Mucosa of descending colon (tissue), 3 donors: ENCODE results near the gene MSH3. TPM values are rescaled to one million over a fixed set of nuclear protein-coding genes. Genes with fewer than 3 reads are reported as not detected.
"Not testable (repeated sequence)": the region's sequence is repeated elsewhere in the genome, so short reads cannot be mapped to it uniquely, and the experiment has no call there.

Source experiments
- ATAC-seq: fragments of 200-7000 bp; cut with Tn5 transposase; one replicate; pipeline ENCODE4 v1.9.1; 2020; ENCODE audit warnings: mild to moderate bottlenecking, moderate library complexity
- DNase-seq, 3 donors: peaks; one replicate each; pipeline ENCODE4 v3.0.0-alpha.2; 2020
- H3K36me3 ChIP-seq: fragments of 200-600 bp; one replicate; pipeline ENCODE4 v1.8.0; 2021; ENCODE audit warnings: low read depth, mild to moderate bottlenecking
- H3K4me1 ChIP-seq: fragments of 200-600 bp; one replicate; pipeline ENCODE4 v1.8.0; 2021; ENCODE audit warnings: low read depth, mild to moderate bottlenecking
- H3K4me3 ChIP-seq: fragments of 200-600 bp; one replicate; pipeline ENCODE4 v1.8.0; 2021; ENCODE audit warnings: mild to moderate bottlenecking
- H3K9me3 ChIP-seq: fragments of 200-600 bp; one replicate; pipeline ENCODE4 v1.8.0; 2021; ENCODE audit warnings: mild to moderate bottlenecking
- intact Hi-C, 2 donors: fragments of 100-400 bp; cut with DNase I in 1 of 2; cut with micrococcal nuclease in 1 of 2; formaldehyde crosslinking; loops; one replicate each; pipeline versions ENCODE4 v1.11.0 to v1.11.1; 2022; cut with DNase I, micrococcal nuclease
- total RNA-seq, 3 donors: library from RNA; stranded (reverse); fragmentation: NEBNext Ultra II Directional in 2 of 3; extraction: Animal tissue kit (Norgen Biotek cat#: 25700) in 2 of 3; gene quantifications; one replicate each; pipeline versions ENCODE4 v1.2.1 to v1.2.4, GENCODE V29; 2021 to 2023
- TF ChIP-seq, protein P1 (sequence below): fragments of 200-600 bp; IDR thresholded peaks from one replicate; pipeline ENCODE4 v1.8.0; 2022; ENCODE audit warnings: antibody characterized with exemption, mild to moderate bottlenecking
- donor health status: DM: no; HTN: no; CAD: no; lungs with moderate emphysema.
- donor health status: DM: no; HTN: no; CAD: no.
- donor health status: DM: no; HTN: yes; CAD: no.

The MSH3 gene
- total RNA-seq, 3 donors from 2014 or later, result 16.8 to 20.0 (median 17.1) TPM

DNA sequence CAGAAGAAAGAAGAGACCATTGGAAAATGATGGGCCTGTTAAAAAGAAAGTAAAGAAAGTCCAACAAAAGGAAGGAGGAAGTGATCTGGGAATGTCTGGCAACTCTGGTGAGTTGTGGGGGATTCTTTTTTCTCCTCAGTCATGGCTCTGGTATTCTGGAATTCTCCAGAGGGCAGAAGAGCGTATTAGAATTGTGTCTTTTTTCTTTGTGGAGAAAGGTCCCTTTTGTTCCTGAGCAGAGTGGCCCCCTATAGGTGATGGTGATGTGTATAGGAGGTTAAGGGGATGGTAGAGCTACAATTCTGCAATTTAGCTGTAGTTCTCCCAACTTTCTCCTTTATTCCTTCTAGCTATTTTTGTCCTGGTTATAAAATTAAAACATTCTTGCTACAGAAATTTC lies 2.0 kb downstream of the MSH3 start:
- no peak overlapping the region for H3K4me3 ChIP-seq
- intact Hi-C loops, result no loop called here
- peaks cover 9% of the 10 kb centered on the region for H3K4me1 ChIP-seq
- TF ChIP-seq, protein P1, sequence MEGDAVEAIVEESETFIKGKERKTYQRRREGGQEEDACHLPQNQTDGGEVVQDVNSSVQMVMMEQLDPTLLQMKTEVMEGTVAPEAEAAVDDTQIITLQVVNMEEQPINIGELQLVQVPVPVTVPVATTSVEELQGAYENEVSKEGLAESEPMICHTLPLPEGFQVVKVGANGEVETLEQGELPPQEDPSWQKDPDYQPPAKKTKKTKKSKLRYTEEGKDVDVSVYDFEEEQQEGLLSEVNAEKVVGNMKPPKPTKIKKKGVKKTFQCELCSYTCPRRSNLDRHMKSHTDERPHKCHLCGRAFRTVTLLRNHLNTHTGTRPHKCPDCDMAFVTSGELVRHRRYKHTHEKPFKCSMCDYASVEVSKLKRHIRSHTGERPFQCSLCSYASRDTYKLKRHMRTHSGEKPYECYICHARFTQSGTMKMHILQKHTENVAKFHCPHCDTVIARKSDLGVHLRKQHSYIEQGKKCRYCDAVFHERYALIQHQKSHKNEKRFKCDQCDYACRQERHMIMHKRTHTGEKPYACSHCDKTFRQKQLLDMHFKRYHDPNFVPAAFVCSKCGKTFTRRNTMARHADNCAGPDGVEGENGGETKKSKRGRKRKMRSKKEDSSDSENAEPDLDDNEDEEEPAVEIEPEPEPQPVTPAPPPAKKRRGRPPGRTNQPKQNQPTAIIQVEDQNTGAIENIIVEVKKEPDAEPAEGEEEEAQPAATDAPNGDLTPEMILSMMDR, result no peak
- ATAC-seq, result no peak
- DNase-seq, result no peak
- peaks cover 5% of the 10 kb centered on the region for H3K36me3 ChIP-seq
- H3K9me3 ChIP-seq, result no peaks in the 10 kb centered on the region

DNA sequence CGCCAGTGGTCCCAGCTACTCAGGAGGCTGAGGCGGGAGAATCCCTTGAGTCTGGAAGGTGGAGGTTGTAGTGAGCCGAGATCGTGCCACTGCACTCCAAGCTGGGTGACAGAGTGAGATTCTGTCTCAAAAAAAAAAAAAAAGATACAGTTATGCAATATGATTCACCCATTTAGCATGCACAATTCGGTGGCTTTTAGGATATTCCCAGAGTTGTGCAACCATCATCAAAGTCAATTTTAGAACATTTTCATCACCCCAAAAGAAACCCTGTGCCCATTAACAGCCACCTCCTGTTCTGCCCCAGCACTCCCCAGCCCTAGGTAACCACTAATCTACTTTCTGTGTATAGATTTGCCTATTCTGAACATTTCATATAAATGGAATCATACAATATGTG lies 4.7 kb downstream of the MSH3 start:
- ATAC-seq, result no peak
- Histone ChIP-seq H3K4me1 (peaks cover 9% of the 10 kb centered on the region), H3K4me3 (no peak overlapping the region), H3K9me3 (no peaks in the 10 kb centered on the region), H3K36me3 (peaks cover 5% of the 10 kb centered on the region)
- intact Hi-C loops, result no loop called here
- no peak for DNase-seq
- TF ChIP-seq, protein P1, result no peak

DNA sequence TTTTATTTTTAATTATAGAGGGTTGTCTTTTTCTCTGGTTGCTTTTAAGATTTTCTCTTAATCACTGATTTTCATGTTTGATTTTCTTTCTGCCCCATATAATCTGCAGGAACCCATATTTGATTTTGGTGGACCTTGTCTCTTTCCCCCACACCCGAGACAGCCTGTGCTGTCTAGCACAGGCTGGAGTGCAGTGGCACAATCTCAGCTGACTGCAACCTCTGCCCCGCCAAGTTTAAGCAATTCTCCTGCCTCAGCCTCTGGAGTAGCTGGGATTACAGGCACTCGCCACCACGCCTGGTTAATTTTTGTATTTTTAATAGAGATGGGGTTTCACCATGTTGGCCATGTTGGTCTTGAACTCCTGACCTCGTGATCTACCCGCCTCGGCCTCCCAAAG lies 6.2 kb downstream of the MSH3 start:
- ATAC-seq, H3K36me3 ChIP-seq, DNase-seq, H3K4me1 ChIP-seq, H3K4me3 ChIP-seq, H3K9me3 ChIP-seq, intact Hi-C loops: not testable (repeated sequence)

DNA sequence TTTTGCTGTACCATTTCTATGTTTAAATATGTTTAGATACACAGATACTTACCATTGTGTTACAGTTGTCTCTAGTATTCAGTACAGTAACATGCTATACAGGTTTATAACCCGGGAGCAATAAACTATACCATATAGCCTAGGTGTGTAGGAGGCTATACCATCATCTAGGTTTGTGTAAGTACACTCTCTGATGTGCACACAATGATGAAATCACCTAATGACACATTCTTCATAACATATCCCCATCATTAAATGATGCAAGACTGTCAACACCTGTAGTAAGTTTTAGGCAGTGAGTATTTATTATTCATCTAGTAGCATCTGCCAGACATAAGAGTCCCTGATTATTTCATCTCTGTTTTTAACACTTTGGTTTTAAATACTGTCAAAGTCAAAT lies 7.7 kb downstream of the MSH3 start:
- ATAC-seq (peak; percentile 95), DNase-seq (no peak)
- Histone ChIP-seq H3K9me3 (no peaks in the 10 kb centered on the region), H3K4me3 (no peak overlapping the region), H3K36me3 (peaks cover 5% of the 10 kb centered on the region), H3K4me1 (no peaks in the 10 kb centered on the region)
- intact Hi-C loops, result no loop called here
- TF ChIP-seq, protein P1, result no peak

DNA sequence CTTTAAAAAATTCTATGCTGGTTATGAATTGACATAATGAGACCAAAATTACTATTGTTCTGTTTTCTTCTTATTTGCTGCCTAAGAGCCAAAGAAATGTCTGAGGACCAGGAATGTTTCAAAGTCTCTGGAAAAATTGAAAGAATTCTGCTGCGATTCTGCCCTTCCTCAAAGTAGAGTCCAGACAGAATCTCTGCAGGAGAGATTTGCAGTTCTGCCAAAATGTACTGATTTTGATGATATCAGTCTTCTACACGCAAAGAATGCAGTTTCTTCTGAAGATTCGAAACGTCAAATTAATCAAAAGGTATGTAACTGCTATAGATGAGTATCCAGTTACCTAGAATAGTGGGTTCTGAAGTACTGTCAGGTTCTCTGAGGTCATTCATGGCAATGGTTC lies 10.6 kb downstream of the MSH3 start:
- no peaks in the 10 kb centered on the region for H3K9me3 ChIP-seq
- no peaks in the 10 kb centered on the region for H3K36me3 ChIP-seq
- no peaks in the 10 kb centered on the region for H3K4me1 ChIP-seq
- TF ChIP-seq, protein P1, result no peak
- ATAC-seq, result no peak
- no peak overlapping the region for H3K4me3 ChIP-seq
- intact Hi-C loops, result no loop called here
- DNase-seq, result no peak

DNA sequence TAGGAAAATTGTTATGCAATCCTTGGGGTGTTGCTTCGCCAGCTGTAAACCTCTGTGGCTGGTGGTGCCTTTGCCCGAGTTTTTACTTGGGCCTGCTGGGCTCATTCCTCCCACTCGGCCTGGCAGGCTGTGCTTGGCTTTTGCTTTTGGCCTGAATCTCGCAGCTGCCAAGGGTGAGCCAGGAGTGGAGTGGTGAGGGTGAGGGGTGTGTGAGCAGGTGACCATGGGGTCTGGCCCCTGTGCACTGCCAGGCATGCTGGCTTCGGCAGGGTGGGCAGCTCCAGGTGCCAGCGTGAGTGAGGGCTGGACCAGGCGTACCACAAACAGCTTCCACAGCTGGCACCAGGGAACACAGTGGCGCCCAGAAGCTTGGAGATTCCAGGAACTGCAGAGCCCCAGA lies 12.9 kb downstream of the MSH3 start:
- TF ChIP-seq, protein P1, result no peak
- DNase-seq (no peak), ATAC-seq (no peak)
- H3K9me3 ChIP-seq, result no peaks in the 10 kb centered on the region
- no peaks in the 10 kb centered on the region for H3K36me3 ChIP-seq
- intact Hi-C loops, result no loop called here
- H3K4me1 ChIP-seq, result no peaks in the 10 kb centered on the region
- no peak overlapping the region for H3K4me3 ChIP-seq
